Measurements from ENCODE around the gene GLO1.

- TF ChIP-seq ZC3H11A (IDR thresholded peaks at IDR 0.05; ENCODE audit: low read depth, low read length) (no peak), ZNF589 (CRISPR knock-in tag; IDR thresholded peaks at IDR 0.05; ENCODE audit: low read depth) (no peak), STAG1 (CRISPR knock-in tag; IDR thresholded peaks at IDR 0.05; ENCODE audit: borderline replicate concordance) (no peak), ETV6 (IDR thresholded peaks at IDR 0.05; ENCODE audit: borderline replicate concordance in 1 of 2, low read depth in 2 of 2, low read length in 1 of 2) (no peak), ETV6 (CRISPR knock-in tag; IDR thresholded peaks at IDR 0.05; ENCODE audit: borderline replicate concordance) (no peak), SRF (CRISPR knock-in tag; IDR thresholded peaks at IDR 0.05) (no peak), CTCF (IDR thresholded peaks at IDR 0.05 in 2 of 3, conservative IDR thresholded peaks at IDR 0.05 in 1 of 3; ENCODE audit: insufficient read depth in 2 of 3, low read depth in 1 of 3, low read length in 3 of 3) (no peak), EZH2 (IDR thresholded peaks at IDR 0.05; ENCODE audit: borderline replicate concordance, low read depth, low read length) (no peak)
Measured at GRCh38 chr6:38688579-38689087, 14.3 kb downstream of the GLO1 start.
